ENCODE data around the gene SULT1A3. TPM values are rescaled to one million over a fixed set of nuclear protein-coding genes. Genes with fewer than 3 reads are reported as not detected.

The SULT1A3 gene
- total and polyA plus RNA-seq, 2 experiments from 2014 or later, result 11.2 to 17.4 TPM

DNA sequence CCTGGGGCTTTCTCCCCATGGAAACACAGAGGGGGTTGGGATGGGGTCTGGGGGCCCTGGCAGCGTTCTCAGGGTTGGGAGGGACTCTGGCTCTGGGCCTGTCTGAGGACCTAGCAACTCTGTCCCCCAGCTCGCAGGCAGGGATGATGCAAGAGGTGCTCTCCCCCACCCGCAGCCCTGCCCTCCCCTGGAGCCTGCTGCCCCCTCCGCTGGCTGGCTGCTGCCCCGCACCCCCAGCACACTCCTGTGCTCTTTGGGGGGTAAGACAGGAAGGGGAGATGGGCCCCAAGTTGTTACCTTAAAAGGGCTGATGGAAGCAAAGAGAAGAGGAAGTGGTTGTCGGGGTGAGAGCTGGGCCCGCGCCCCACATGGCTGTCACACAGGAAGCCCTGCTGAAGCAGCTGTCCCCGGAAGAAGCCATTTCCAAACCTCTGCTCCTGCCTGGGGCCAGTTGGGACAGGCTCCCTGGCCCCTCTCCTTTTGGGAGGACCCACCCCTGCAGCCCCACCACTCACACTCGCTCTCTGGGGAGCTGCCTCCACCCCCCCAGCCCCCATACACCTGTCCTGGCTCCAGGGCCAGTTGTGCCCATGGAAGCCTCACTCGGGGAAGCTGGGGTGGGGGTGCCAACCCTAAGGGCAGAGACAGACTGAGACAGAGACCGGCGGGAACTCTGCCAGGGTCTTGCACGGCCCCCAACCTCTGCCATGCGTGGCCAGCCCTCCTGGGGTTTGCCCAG, 13.2 kb upstream of the SULT1A3 start:
- ATAC-seq (no peak), DNase-seq (ENCODE audit: low spot score) (peak; percentile 26)
- peaks cover 4% of the 10 kb centered on the region; the same call in 1 of the 2 replicates for H3K4me1 ChIP-seq (ENCODE audit: insufficient read depth)
- H3K27ac Mint-ChIP-seq, result 0 out of 2 replicates have a peak overlapping the region, but pooled peaks have one; percentile 56
- no peak overlapping the region for H3K4me2 ChIP-seq
- H3K36me3 ChIP-seq (ENCODE audit: insufficient read depth), result no peaks in the 10 kb centered on the region
- TF ChIP-seq POLR2AphosphoS5 (IDR thresholded peaks at IDR 0.05; ENCODE audit: low read depth) (no peak), ZNF331 (CRISPR knock-in tag; IDR thresholded peaks at IDR 0.05; ENCODE audit: low read depth) (no peak), ETS1 (IDR thresholded peaks at IDR 0.05) (no peak), STAT1 (IDR thresholded peaks at IDR 0.05; ENCODE audit: unreplicated experiment) (no peak), REST (IDR thresholded peaks at IDR 0.05; ENCODE audit: unreplicated experiment) (no peak), CTCF (conservative IDR thresholded peaks at IDR 0.05; ENCODE audit: low read depth in 2 of 2) (no peak), JUNB (IDR thresholded peaks at IDR 0.05; ENCODE audit: unreplicated experiment) (no peak), EZH2 (IDR thresholded peaks at IDR 0.05; ENCODE audit: low read depth, unreplicated experiment) (no peak), CREB1 (CRISPR knock-in tag; IDR thresholded peaks at IDR 0.05; ENCODE audit: low read depth) (no peak), ZNF462 (CRISPR knock-in tag; IDR thresholded peaks at IDR 0.05) (no peak), ZNF114 (CRISPR knock-in tag; IDR thresholded peaks at IDR 0.05) (no peak)
- no peak overlapping the region for H3K4me3 Mint-ChIP-seq
- H3K27me3 Mint-ChIP-seq (ENCODE audit: insufficient read depth, low read depth, poor library complexity), result peaks cover 12% of the 10 kb centered on the region
- H3F3A ChIP-seq (replicated peaks; ENCODE audit: low read depth), result 0 out of 2 replicates have a peak, but pooled peaks cover 5% of the 10 kb centered on the region
- H3K9me3 Mint-ChIP-seq, result no peaks in the 10 kb centered on the region
- no peaks in the 10 kb centered on the region for H3K36me3 Mint-ChIP-seq (ENCODE audit: low read depth)
- H3K4me1 Mint-ChIP-seq, result peaks cover 15% of the 10 kb centered on the region; the same call in 2 of the 3 replicates
- H3K9me2 ChIP-seq (ENCODE audit: insufficient read depth), result no peaks in the 10 kb centered on the region
- peaks cover 14% of the 10 kb centered on the region; the same call in 1 of the 2 replicates for H3K27me3 ChIP-seq (ENCODE audit: insufficient read depth)
- no peak overlapping the region for H3K4me3 ChIP-seq
- no peak overlapping the region for H3K27ac ChIP-seq (ENCODE audit: low read depth)
- no peak overlapping the region for H2AFZ ChIP-seq
- H4K20me1 ChIP-seq (replicated peaks; ENCODE audit: insufficient read depth), result no peaks in the 10 kb centered on the region
- no peaks in the 10 kb centered on the region for H3K79me2 ChIP-seq (replicated peaks; ENCODE audit: insufficient read depth)
